Activated CD8-positive, alpha-beta memory T cell treated with anti-CD3 and anti-CD28 coated beads, Interleukin-2, amount 50 U/mL, for 1 hour (primary cell): ENCODE data around the gene USP9X.
"Not testable (repeated sequence)": the region's sequence is repeated elsewhere in the genome, so short reads cannot be mapped to it uniquely, and the experiment has no call there.

Experiments used
- DNase-seq: peaks from one replicate; pipeline ENCODE4 v3.0.0-alpha.2; 2020; ENCODE audit errors: extremely low read depth

USP9X gene

GRCh38 chrX:41282307-41282706 lies 197.1 kb downstream of the USP9X start:
- DNase-seq, result not testable (repeated sequence)

GRCh38 chrX:41285928-41286327 lies 200.7 kb downstream of the USP9X start:
- not testable (repeated sequence) for DNase-seq
